Testis (tissue), 3 donors: ENCODE measurements around the gene EXOC5. TPM values are rescaled to one million over a fixed set of nuclear protein-coding genes. Genes with fewer than 3 reads are reported as not detected.

ENCODE experiments used
- DNase-seq: peaks from one replicate; pipeline ENCODE4 v3.0.0-alpha.2; 2019
- H3K27ac ChIP-seq, 2 donors: fragments of 200-600 bp; sonication (generic); one replicate each; pipeline ENCODE4 v1.5.1; 2019
- H3K27me3 ChIP-seq: fragments of 200-600 bp; sonication (generic); one replicate; pipeline ENCODE4 v1.5.1; 2019
- H3K36me3 ChIP-seq: fragments of 200-600 bp; sonication (generic); one replicate; pipeline ENCODE4 v1.5.1; 2017; ENCODE audit warnings: low read depth; ENCODE audit errors: missing control alignments
- H3K4me1 ChIP-seq: fragments of 200-600 bp; sonication (generic); one replicate; pipeline ENCODE4 v1.5.1; 2019
- H3K4me3 ChIP-seq, 2 donors: fragments of 200-600 bp; sonication (generic); one replicate each; pipeline ENCODE4 v1.5.1; 2017 to 2019
- H3K9me3 ChIP-seq: fragments of 200-600 bp; sonication (generic); one replicate; pipeline ENCODE4 v1.5.1; 2017
- CTCF ChIP-seq, 3 experiments: fragments of 450-650 bp in 2 of 3; fragments of 200-600 bp in 1 of 3; sonication (generic) in 1 of 3; IDR thresholded peaks; one replicate each; pipeline ENCODE4 v1.5.1; 2016 to 2019; ENCODE audit warnings: antibody characterized with exemption in 3 of 3, mild to moderate bottlenecking in 2 of 3, moderate library complexity in 1 of 3
- POLR2A ChIP-seq: fragments of 450-650 bp; IDR thresholded peaks from one replicate; pipeline ENCODE4 v1.6.1; 2017; ENCODE audit warnings: antibody characterized with exemption, mild to moderate bottlenecking, moderate library complexity
- WGBS, 2 donors: methylation state at CpG; one replicate each; pipeline ENCODE4 v1.1.5; 2018; 5-methylcytosine and 5-hydroxymethylcytosine counted together
- intact Hi-C: fragments of 100-400 bp; cut with DNase I; formaldehyde crosslinking; loops from one replicate; pipeline ENCODE4 v1.15.1; 2023; ENCODE audit warnings: low total_unique reads
- polyA plus RNA-seq: library from polyadenylated mRNA; stranded (reverse); fragments of 350-450 nt; fragmentation: Illumina TruSeq; extraction: RNeasy Lipid Tissue Mini Kit (QIAGEN cat#74804); gene quantifications from one replicate; pipeline ENCODE4 v1.2.3, GENCODE V29; 2014; ENCODE audit warnings: low read depth, low replicate concordance; ENCODE audit not compliant: insufficient read depth
- total RNA-seq, 2 donors: library from RNA; depleted of rRNA; stranded (reverse); fragments of >200 nt; gene quantifications; one replicate each; pipeline ENCODE4 v1.2.3, GENCODE V29; 2016

The EXOC5 gene
- total and polyA plus RNA-seq, 3 donors from 2014 or later, result 73.7 to 133 (median 89.4) TPM

GRCh38 chr14:57291692-57292647 lies 23.3 kb upstream of the EXOC5 start:
- Histone ChIP-seq H3K36me3 (no peaks in the 10 kb centered on the region), H3K4me3 (no peak overlapping the region), H3K27ac (peak overlapping the region in 1 of 2 donors; percentile 35), H3K27me3 (no peaks in the 10 kb centered on the region), H3K9me3 (no peaks in the 10 kb centered on the region), H3K4me1 (peaks cover 7% of the 10 kb centered on the region)
- WGBS, 2 donors, result 56 to 60% methylated on average over 6 of the region's 6 CpGs
- no peak for DNase-seq
- TF ChIP-seq POLR2A, result no peak
- TF ChIP-seq CTCF (IDR thresholded peaks at IDR 0.05), result no peak
- intact Hi-C loops, result no loop called here

GRCh38 chr14:57290751-57291150 lies 22.0 kb upstream of the EXOC5 start:
- H3K36me3 ChIP-seq, result no peaks in the 10 kb centered on the region
- H3K4me1 ChIP-seq, result peaks cover 7% of the 10 kb centered on the region
- TF ChIP-seq CTCF (IDR thresholded peaks at IDR 0.05), result no peak
- no peak for TF ChIP-seq POLR2A
- H3K9me3 ChIP-seq, result no peaks in the 10 kb centered on the region
- DNase-seq, result no peak
- H3K27ac ChIP-seq, result no peak overlapping the region
- no peak overlapping the region for H3K4me3 ChIP-seq
- no peaks in the 10 kb centered on the region for H3K27me3 ChIP-seq
- WGBS, 2 donors, result 86 to 94% methylated on average over 5 of the region's 5 CpGs
- intact Hi-C loops, result no loop called here

GRCh38 chr14:57287745-57288144 lies 19.0 kb upstream of the EXOC5 start:
- 92 to 95% methylated on average over 2 of the region's 2 CpGs for WGBS, 2 donors

GRCh38 chr14:57277062-57277461 lies 8.4 kb upstream of the EXOC5 start:
- Histone ChIP-seq H3K27ac (no peak overlapping the region), H3K36me3 (no peaks in the 10 kb centered on the region), H3K4me3 (no peak overlapping the region), H3K9me3 (no peaks in the 10 kb centered on the region), H3K27me3 (no peaks in the 10 kb centered on the region), H3K4me1 (peaks cover under 1% of the 10 kb centered on the region)
- intact Hi-C loops, result no loop called here
- DNase-seq, result no peak
- 95 to 99% methylated on average over 3 of the region's 3 CpGs for WGBS, 2 donors
- TF ChIP-seq CTCF (IDR thresholded peaks at IDR 0.05), result no peak
- TF ChIP-seq POLR2A, result no peak

More at GRCh38 chr14:57287745-57288144, 19.0 kb upstream of the EXOC5 start:
- Histone ChIP-seq H3K27ac (no peak overlapping the region), H3K9me3 (no peaks in the 10 kb centered on the region), H3K36me3 (no peaks in the 10 kb centered on the region), H3K4me1 (no peaks in the 10 kb centered on the region), H3K27me3 (no peaks in the 10 kb centered on the region), H3K4me3 (no peak overlapping the region)
- intact Hi-C loops, result no loop called here
- DNase-seq, result no peak
- TF ChIP-seq POLR2A (no peak), CTCF (IDR thresholded peaks at IDR 0.05) (no peak)
